Ishikawa (cell line): ENCODE data around the gene ZNF444.

Source experiments
- CREB1 ChIP-seq: IDR thresholded peaks from 2 replicates; pipeline ENCODE4 v1.6.1; 2012; ENCODE audit warnings: low read depth
- EP300 ChIP-seq: IDR thresholded peaks from 2 replicates; pipeline ENCODE4 v1.6.1; 2012; ENCODE audit warnings: borderline replicate concordance
- YY1 ChIP-seq: IDR thresholded peaks from 2 replicates; pipeline ENCODE4 v1.6.1; 2012; ENCODE audit warnings: low read depth

DNA sequence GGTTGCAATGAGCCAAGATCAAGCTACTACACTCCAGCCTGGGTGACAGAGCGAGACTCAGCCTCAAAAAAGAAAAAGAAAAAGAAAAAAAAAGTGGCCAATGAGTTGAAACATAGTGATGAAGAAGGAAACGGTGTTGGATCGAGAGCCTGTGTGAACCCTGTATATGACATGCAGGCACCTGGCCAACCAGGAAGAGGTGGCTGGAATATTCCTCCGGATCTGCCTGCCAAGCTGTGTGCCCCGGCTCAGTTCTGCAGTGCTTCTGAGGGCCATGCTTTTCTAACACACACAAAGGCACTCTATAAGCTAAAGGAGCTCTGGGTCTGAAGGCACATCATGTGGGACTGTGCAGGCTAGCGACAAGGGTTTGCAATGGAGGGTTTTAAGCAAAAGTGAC is 3.7 kb upstream of the ZNF444 start:
- TF ChIP-seq EP300: no peak
- no peak for TF ChIP-seq YY1
- no peak for TF ChIP-seq CREB1
